Panc1 (cell line): ENCODE data around the gene SH3D21. TPM values are rescaled to one million over a fixed set of nuclear protein-coding genes. Genes with fewer than 3 reads are reported as not detected.

Experiments used
- ATAC-seq: fragments of 200-7000 bp; cut with Tn5 transposase; 2 replicates; pipeline ENCODE4 v1.9.1; 2020; ENCODE audit warnings: mild to moderate bottlenecking, moderate library complexity
- BruUV-seq: library from RNA; stranded (reverse); fragments of 400-500 nt; replicated peaks from 2 replicates; lab custom pipeline; 2021; lab: Mats Ljungman, UMichigan
- CTCF ChIA-PET: fragments of 300-600 bp; sonication (Branson Sonifier 250); formaldehyde crosslinking; loops from one replicate; lab custom pipeline; 2022; ENCODE audit warnings: antibody characterized with exemption; lab: Charles Lee
- POLR2A ChIA-PET: fragments of 300-600 bp; sonication (Branson Sonifier 250); formaldehyde crosslinking; loops from one replicate; lab custom pipeline; 2022; ENCODE audit warnings: antibody characterized with exemption; lab: Charles Lee
- DNase-seq: peaks from one replicate; pipeline ENCODE4 v3.0.0-alpha.2; 2010; ENCODE audit warnings: low read depth, low spot score
- H3K27ac ChIP-seq: 2 replicates; pipeline ENCODE4 v1.5.1; 2011; ENCODE audit warnings: mild to moderate bottlenecking, low read length, inconsistent platforms
- H3K27me3 ChIP-seq: fragments of 200-500 bp; sonication (Bioruptor generic); 2 replicates; pipeline ENCODE4 v1.6.0; 2014; ENCODE audit warnings: low read length, inconsistent platforms; ENCODE audit not compliant: control insufficient read depth, insufficient read depth
- H3K36me3 ChIP-seq: fragments of 200-500 bp; sonication (Bioruptor generic); 2 replicates; pipeline ENCODE4 v1.5.1; 2014; ENCODE audit warnings: inconsistent platforms, mild to moderate bottlenecking, low read length, moderate library complexity; ENCODE audit not compliant: control insufficient read depth, insufficient read depth
- H3K4me1 ChIP-seq: 2 replicates; pipeline ENCODE4 v1.5.1; 2011; ENCODE audit warnings: inconsistent platforms, mild to moderate bottlenecking, low read length, moderate library complexity; ENCODE audit not compliant: control insufficient read depth, insufficient read depth
- H3K4me3 ChIP-seq, 2 experiments: 2 replicates each; pipeline ENCODE4 v1.5.1; 2011 to 2012; ENCODE audit warnings: low read depth in 2 of 2, low read length in 2 of 2, mild to moderate bottlenecking in 2 of 2, inconsistent platforms in 1 of 2, moderate library complexity in 1 of 2
- H3K9me3 ChIP-seq: fragments of 200-500 bp; sonication (Bioruptor generic); 2 replicates; pipeline ENCODE4 v1.5.1; 2014; ENCODE audit warnings: low read depth, mild to moderate bottlenecking, inconsistent platforms, low read length, moderate library complexity; ENCODE audit not compliant: control insufficient read depth, insufficient read depth
- CTCF ChIP-seq: fragments of 450-650 bp; IDR thresholded peaks from 2 replicates; pipeline ENCODE4 v1.5.1; 2017; ENCODE audit warnings: mild to moderate bottlenecking
- POLR2AphosphoS5 ChIP-seq: IDR thresholded peaks from 2 replicates; pipeline ENCODE4 v1.6.1; 2012; ENCODE audit warnings: mild to moderate bottlenecking, low read depth, low read length, moderate library complexity
- REST ChIP-seq, 2 experiments: IDR thresholded peaks; 2 replicates each; pipeline ENCODE4 v1.6.1; 2011 to 2012; ENCODE audit warnings: low read depth in 2 of 2, control low read depth in 1 of 2, low read length in 1 of 2, mild to moderate bottlenecking in 1 of 2, moderate library complexity in 1 of 2; ENCODE audit not compliant: insufficient read depth in 1 of 2
- SIN3A ChIP-seq: IDR thresholded peaks from 2 replicates; pipeline ENCODE4 v1.6.1; 2012; ENCODE audit warnings: low read depth, mild to moderate bottlenecking, low read length, moderate library complexity, borderline replicate concordance; ENCODE audit not compliant: insufficient read depth
- TCF7L2 ChIP-seq: IDR thresholded peaks from 2 replicates; pipeline ENCODE4 v1.6.1; 2011; ENCODE audit warnings: mild to moderate bottlenecking, low read depth, low read length, inconsistent platforms
- in situ Hi-C: cut with HindIII; loops from 2 replicates; pipeline ENCODE4 v1.10.0; 2016; ENCODE audit warnings: low sequenced_read_pairs, low pct_unique_long_range_greater_than_20kb
- intact Hi-C: fragments of 100-400 bp; cut with micrococcal nuclease; formaldehyde crosslinking; loops from one replicate; pipeline ENCODE4 v1.10.0; 2022; ENCODE audit not compliant: unreplicated experiment
- total RNA-seq: library from RNA; stranded (reverse); gene quantifications from one replicate; pipeline ENCODE4 v1.2.1, GENCODE V29; 2021; ENCODE audit not compliant: unreplicated experiment

The SH3D21 gene
- total RNA-seq, 1 experiment from 2014 or later: 18.9 TPM

GRCh38 chr1:36352125-36352909 is 46.1 kb downstream of the SH3D21 start:
- no peak for TF ChIP-seq CTCF
- TF ChIP-seq SIN3A: no peak
- TF ChIP-seq TCF7L2: no peak
- TF ChIP-seq POLR2AphosphoS5: no peak
- TF ChIP-seq REST (IDR thresholded peaks at IDR 0.05; ENCODE audit: insufficient read depth in 1 of 2, low read depth in 2 of 2, low read length in 1 of 2): no peak
- Histone ChIP-seq H3K27ac (no peak overlapping the region), H3K9me3 (no peaks in the 10 kb centered on the region), H3K4me1 (peaks cover 22% of the 10 kb centered on the region), H3K4me3 (no peak overlapping the region), H3K27me3 (no peaks in the 10 kb centered on the region), H3K36me3 (peaks cover 12% of the 10 kb centered on the region)
- no peak for DNase-seq
- in situ Hi-C loops (no loop called here), intact Hi-C loops (no loop called here)
- no peak for ATAC-seq
- CTCF ChIA-PET: no interaction called here
- BruUV-seq: no TSS peak
- POLR2A ChIA-PET: no interaction called here

- in situ Hi-C loops: no loop called here
- CTCF ChIA-PET: no interaction called here
- H3K4me1 ChIP-seq: peaks cover 22% of the 10 kb centered on the region
- TF ChIP-seq REST (IDR thresholded peaks at IDR 0.05; ENCODE audit: insufficient read depth in 1 of 2, low read depth in 2 of 2, low read length in 1 of 2) (no peak), TCF7L2 (no peak), SIN3A (no peak), POLR2AphosphoS5 (no peak), CTCF (no peak)
- H3K36me3 ChIP-seq: peaks cover 12% of the 10 kb centered on the region
- no peak overlapping the region for H3K27ac ChIP-seq
- intact Hi-C loops: no loop called here
- H3K4me3 ChIP-seq: no peak overlapping the region
- no peak for DNase-seq
- no peak for ATAC-seq
- BruUV-seq: no TSS peak
- POLR2A ChIA-PET: no interaction called here
- H3K27me3 ChIP-seq: no peaks in the 10 kb centered on the region
- no peaks in the 10 kb centered on the region for H3K9me3 ChIP-seq
Observed at GRCh38 chr1:36352910-36353878, 47.0 kb downstream of the SH3D21 start.
